K562 (cell line): ENCODE results near the gene RASSF1. TPM values are rescaled to one million over a fixed set of nuclear protein-coding genes. Genes with fewer than 3 reads are reported as not detected.
A peak's percentile ranks its signal among the peaks of the same experiment; 100 is the strongest.

Experiments
- ATAC-seq: fragments of 200-7000 bp; cut with Tn5 transposase; 3 replicates; pipeline ENCODE4 v1.9.1; 2020; ENCODE audit warnings: moderate library complexity
- BruUV-seq: library from RNA; stranded (reverse); fragments of 400-500 nt; replicated peaks from 2 replicates; lab custom pipeline; 2021; lab: Mats Ljungman, UMichigan
- CTCF ChIA-PET: fragments of 300-600 bp; formaldehyde crosslinking; extraction: SDS; loops from one replicate; lab custom pipeline; 2021; ENCODE audit warnings: low intra/inter-chr PET ratio; lab: Yijun Ruan, JAX
- POLR2A ChIA-PET: fragments of 300-600, 350-650 bp; sonication (Branson Sonifier 250); formaldehyde crosslinking; extraction: SDS; loops from one replicate; lab custom pipeline; 2021; ENCODE audit warnings: antibody characterized with exemption, inconsistent platforms; lab: Yijun Ruan, JAX
- DNase-seq, 4 experiments: peaks; one replicate each; pipeline versions ENCODE4 v3.0.0 to v3.0.0-alpha.2; 2011 to 2018; ENCODE audit warnings: low spot score in 3 of 4, mixed read lengths in 3 of 4; ENCODE audit errors: extremely low read depth in 1 of 4
- FAIRE-seq: peaks from 2 replicates; lab custom pipeline; 2011; peaks lifted over from hg19 to GRCh38; lab: Jason Lieb, UNC
- H2AFZ ChIP-seq: 2 replicates; pipeline ENCODE4 v1.6.0; 2011; ENCODE audit warnings: low read depth, low read length, control low read depth, inconsistent platforms
- H3K27ac ChIP-seq: fragments of 200-600 bp; 3 replicates; pipeline ENCODE4 v1.8.0; 2011; ENCODE audit warnings: low read depth, mild to moderate bottlenecking, control low read depth, inconsistent platforms, low read length, moderate library complexity, mixed read lengths; ENCODE audit errors: extremely low read depth
- H3K27me3 ChIP-seq, 2 experiments: fragments of 300-600 bp in 1 of 2; 2 replicates in 1 of 2; 3 replicates in 1 of 2; pipeline versions ENCODE4 v1.6.0 to v1.8.0; 2011; ENCODE audit warnings: inconsistent platforms in 2 of 2, low read length in 2 of 2, mild to moderate bottlenecking in 1 of 2, mixed read lengths in 1 of 2, moderate library complexity in 1 of 2; ENCODE audit not compliant: control insufficient read depth in 2 of 2, insufficient read depth in 2 of 2
- H3K36me3 ChIP-seq: fragments of 300-600 bp; 3 replicates; pipeline ENCODE4 v1.8.0; 2011; ENCODE audit warnings: mild to moderate bottlenecking, low read length, inconsistent platforms; ENCODE audit not compliant: control insufficient read depth, insufficient read depth
- H3K4me1 ChIP-seq, 2 experiments: fragments of 200-600 bp in 1 of 2; replicated peaks in 1 of 2; 2 replicates in 1 of 2; 3 replicates in 1 of 2; pipeline versions ENCODE4 v1.5.1 to v1.8.0; 2011; ENCODE audit warnings: inconsistent platforms in 2 of 2, low read length in 2 of 2, mild to moderate bottlenecking in 1 of 2, mixed read lengths in 1 of 2, moderate library complexity in 1 of 2; ENCODE audit not compliant: control insufficient read depth in 2 of 2, insufficient read depth in 2 of 2
- H3K4me2 ChIP-seq: 2 replicates; pipeline ENCODE4 v1.6.1; 2011; ENCODE audit warnings: low read length, control low read depth, inconsistent platforms, mixed read lengths; ENCODE audit not compliant: insufficient read depth
- H3K4me3 ChIP-seq: fragments of 200-600 bp; sonication (generic), shearing (Covaris generic); 2 replicates; pipeline ENCODE4 v1.5.1; 2016; ENCODE audit warnings: control low read depth, inconsistent platforms
- H3K79me2 ChIP-seq: fragments of 200-600 bp; 3 replicates; pipeline ENCODE4 v1.8.0; 2011; ENCODE audit warnings: low read length, inconsistent platforms; ENCODE audit not compliant: control insufficient read depth, insufficient read depth
- H3K9ac ChIP-seq, 2 experiments: 2 replicates each; pipeline versions ENCODE4 v1.6.0 to v1.6.1; 2011; ENCODE audit warnings: low read depth in 2 of 2, low read length in 2 of 2, control low read depth in 1 of 2, inconsistent platforms in 1 of 2, mild to moderate bottlenecking in 1 of 2, mixed read lengths in 1 of 2; ENCODE audit not compliant: insufficient read depth in 1 of 2
- H3K9me1 ChIP-seq: one replicate; pipeline ENCODE4 v1.6.0; 2011; ENCODE audit warnings: inconsistent platforms, mild to moderate bottlenecking, low read length, moderate library complexity; ENCODE audit not compliant: control insufficient read depth, insufficient read depth
- H3K9me3 ChIP-seq: replicated peaks from 2 replicates; pipeline ENCODE4 v1.5.1; 2011; ENCODE audit warnings: low read depth, low read length, inconsistent platforms; ENCODE audit not compliant: control insufficient read depth, insufficient read depth
- H4K20me1 ChIP-seq: replicated peaks from 2 replicates; pipeline ENCODE4 v1.6.1; 2011; ENCODE audit warnings: low read length, inconsistent platforms, mixed read lengths; ENCODE audit not compliant: control insufficient read depth, insufficient read depth
- C11orf30 ChIP-seq: fragments of 450-650 bp; IDR thresholded peaks from 2 replicates; pipeline ENCODE4 v1.6.1; 2016; ENCODE audit warnings: low read depth, mild to moderate bottlenecking
- CBFA2T3 ChIP-seq: fragments of 450-650 bp; IDR thresholded peaks from 2 replicates; pipeline ENCODE4 v1.6.1; 2017
- CREB1 ChIP-seq, 2 experiments: sonication (generic) in 1 of 2; formaldehyde crosslinking in 1 of 2; IDR thresholded peaks; 2 replicates each; pipeline versions ENCODE4 v1.6.1 to v1.8.0; 2012 to 2022; ENCODE audit warnings: inconsistent platforms in 1 of 2, mild to moderate bottlenecking in 1 of 2, missing genetic modification reagents in 1 of 2, moderate library complexity in 1 of 2
- CTCF ChIP-seq, 3 experiments: IDR thresholded peaks in 2 of 3; conservative IDR thresholded peaks in 1 of 3; 2 replicates each; pipeline ENCODE4 v1.5.1; 2011 to 2012; ENCODE audit warnings: low read length in 3 of 3, mild to moderate bottlenecking in 3 of 3, control low read depth in 2 of 3, improper control_type of control experiment in 1 of 3, inconsistent platforms in 1 of 3, low read depth in 1 of 3, mixed read lengths in 1 of 3, moderate library complexity in 1 of 3; ENCODE audit not compliant: insufficient read depth in 2 of 3
- NCOA6 ChIP-seq: fragments of 450-650 bp; IDR thresholded peaks from 2 replicates; pipeline ENCODE4 v1.6.1; 2017; ENCODE audit warnings: mild to moderate bottlenecking
- NFE2 ChIP-seq: IDR thresholded peaks from 2 replicates; pipeline ENCODE4 v1.6.1; 2014; ENCODE audit warnings: antibody characterized with exemption, low read depth
- SMC3 ChIP-seq: conservative IDR thresholded peaks from 2 replicates; pipeline ENCODE4 v1.6.1; 2011; ENCODE audit warnings: low read depth, low read length, improper control_type of control experiment; ENCODE audit not compliant: insufficient read depth
- VEZF1 ChIP-seq: fragments of 200-800 bp; sonication (Bioruptor generic); IDR thresholded peaks from 2 replicates; pipeline ENCODE4 v1.6.1; 2017; ENCODE audit warnings: missing genetic modification characterization, missing compliant biosample characterization
- ZC3H11A ChIP-seq: IDR thresholded peaks from 2 replicates; pipeline ENCODE4 v1.6.1; 2012; ENCODE audit warnings: low read depth, low read length, improper control_type of control experiment
- ZNF316 ChIP-seq: fragments of 450-650 bp; IDR thresholded peaks from 2 replicates; pipeline ENCODE4 v1.6.1; 2016
- ZNF79 ChIP-seq: fragments of 250-450 bp; sonication (Bioruptor Pico); IDR thresholded peaks from 2 replicates; pipeline ENCODE4 v1.4.0; 2020; ENCODE audit warnings: low read depth, mild to moderate bottlenecking, moderate library complexity
- WGBS: fragments of 100-300 bp; shearing (Covaris generic); methylation state at CpG from one replicate; pipeline ENCODE4 v1.1.6; 2016; ENCODE audit warnings: low coverage, mixed read lengths; ENCODE audit not compliant: insufficient coverage; ENCODE audit errors: missing lambda C conversion rate; 5-methylcytosine and 5-hydroxymethylcytosine counted together
- in situ Hi-C: fragments of 300-500 bp; cut with MboI; formaldehyde crosslinking; loops from 4 replicates; pipeline ENCODE4 v1.15.0; 2018; ENCODE audit warnings: inconsistent platforms, mixed read lengths
- intact Hi-C: fragments of 100-400 bp; cut with micrococcal nuclease; formaldehyde crosslinking; loops from 2 replicates; pipeline ENCODE4 v1.14.2; 2022
- polyA plus RNA-seq, 8 experiments: library from polyadenylated mRNA; depleted of rRNA in 4 of 8; stranded (reverse) in 5 of 8; unstranded in 3 of 8; fragments of >200 nt; fragmentation: Nextera tagmentation in 2 of 8; fragmentation: Illumina TruSeq in 1 of 8; extraction: Ambion mirVana in 2 of 8; extraction: Trizol in 1 of 8; gene quantifications; 2 replicates each; pipeline versions ENCODE4 v1.2.1 to v1.2.3, GENCODE V29; 2011 to 2014; ENCODE audit warnings: inconsistent platforms in 1 of 8, missing spikeins in 1 of 8
- total RNA-seq, 7 experiments: library from RNA; depleted of rRNA in 6 of 7; stranded (reverse); fragments of >200 nt in 6 of 7; fragmentation: Illumina TruSeq in 2 of 7; extraction: Trizol in 2 of 7; gene quantifications; 2 replicates each; pipeline versions ENCODE4 v1.2.1 to v1.2.3, GENCODE V29; 2011 to 2021; ENCODE audit warnings: low replicate concordance in 1 of 7

The RASSF1 gene
- total and polyA plus RNA-seq, 9 of the 15 experiments (the other 6 are each of a cell fraction or from before 2014, with no cell fraction given): 3.6 to 57.1 (median 24.6) TPM

- H3K4me1 ChIP-seq: peaks cover 24 to 50% of the 10 kb centered on the region in 2 experiments; a peak in 4 of 5 replicates
- peaks cover 3% of the 10 kb centered on the region for H3K9me1 ChIP-seq
- peak overlapping the region in 1 of 2 experiments; percentile 79; a peak in 2 of 4 replicates for H3K9ac ChIP-seq
- peak; percentile 48 for FAIRE-seq
- no TSS peak for BruUV-seq
- DNase-seq: no peak
- peak overlapping the region; percentile 39; the same call in 1 of the 3 replicates for H3K27ac ChIP-seq
- TF ChIP-seq ZNF79 (no peak), ZC3H11A (no peak), CREB1 (IDR thresholded peaks at IDR 0.05) (no peak), CREB1 (CRISPR knock-in tag; IDR thresholded peaks at IDR 0.05) (no peak), C11orf30 (peak; percentile 60; the same call in 1 of the 2 replicates), SMC3 (0 out of 2 replicates have a peak, but pooled peaks have one; percentile 11), CTCF (IDR thresholded peaks at IDR 0.05 in 2 of 3, conservative IDR thresholded peaks at IDR 0.05 in 1 of 3; ENCODE audit: insufficient read depth in 2 of 3, low read depth in 1 of 3, low read length in 3 of 3) (peak; percentile 26 to 34 (median 32); a peak in 5 of 6 replicates), VEZF1 (CRISPR knock-in tag) (peak; percentile 40), ZNF316 (peak; percentile 27; the same call in 1 of the 2 replicates), NCOA6 (no peak), CBFA2T3 (peak; percentile 19; the same call in 1 of the 2 replicates), NFE2 (peak; percentile 60)
- TF ChIP-seq, all 486 proteins: peak for 7
- H4K20me1 ChIP-seq: no peaks in the 10 kb centered on the region
- H2AFZ ChIP-seq: no peak overlapping the region
- ChIA-PET POLR2A (interaction anchor here (0.6 to 1.7 kb wide), 2 partner anchors 12 to 15 kb away, joined by 3 to 5 read pairs; partner anchors contain the start of gene TUSC2), CTCF (no interaction called here)
- intact Hi-C loops (no loop called here), in situ Hi-C loops (no loop called here)
- no peaks in the 10 kb centered on the region for H3K27me3 ChIP-seq
- H3K4me2 ChIP-seq: no peak overlapping the region; the same call in 1 of the 2 replicates
- 18% methylated on average over 8 of the region's 13 CpGs for WGBS
- H3K4me3 ChIP-seq: no peak overlapping the region
- H3K36me3 ChIP-seq: peaks cover 8% of the 10 kb centered on the region; the same call in 2 of the 3 replicates
- ATAC-seq: peak; percentile 37
- no peaks in the 10 kb centered on the region; the same call in 1 of the 2 replicates for H3K9me3 ChIP-seq
- H3K79me2 ChIP-seq: peaks cover 28% of the 10 kb centered on the region
Measured at GRCh38 chr3:50342813-50343633, 2.4 kb upstream of the RASSF1 start.
